ENCODE results near the gene PLA2G2D.

Gene PLA2G2D

DNA sequence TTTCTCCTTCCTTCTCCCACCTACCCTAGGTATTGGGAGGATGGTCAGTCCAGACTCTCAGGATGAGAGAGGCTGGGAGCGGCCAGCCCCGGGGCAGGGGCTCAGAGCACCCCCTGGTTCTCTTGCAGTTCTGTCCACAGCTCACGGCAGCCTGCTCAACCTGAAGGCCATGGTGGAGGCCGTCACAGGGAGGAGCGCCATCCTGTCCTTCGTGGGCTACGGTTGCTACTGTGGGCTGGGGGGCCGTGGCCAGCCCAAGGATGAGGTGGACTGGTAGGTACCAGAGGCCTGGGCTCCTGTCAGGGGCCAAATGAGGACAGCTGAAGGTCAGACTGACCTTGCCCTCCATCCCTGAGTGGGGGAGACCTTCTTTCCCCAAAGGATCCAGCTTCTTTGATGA lies 24.0 kb upstream of the PLA2G2D start:
- no peak overlapping the region for H3K27ac ChIP-seq
- no peak overlapping the region for H3K4me3 ChIP-seq
- DNase-seq (ENCODE audit: low spot score), result no peak
- TF ChIP-seq, protein P1, sequence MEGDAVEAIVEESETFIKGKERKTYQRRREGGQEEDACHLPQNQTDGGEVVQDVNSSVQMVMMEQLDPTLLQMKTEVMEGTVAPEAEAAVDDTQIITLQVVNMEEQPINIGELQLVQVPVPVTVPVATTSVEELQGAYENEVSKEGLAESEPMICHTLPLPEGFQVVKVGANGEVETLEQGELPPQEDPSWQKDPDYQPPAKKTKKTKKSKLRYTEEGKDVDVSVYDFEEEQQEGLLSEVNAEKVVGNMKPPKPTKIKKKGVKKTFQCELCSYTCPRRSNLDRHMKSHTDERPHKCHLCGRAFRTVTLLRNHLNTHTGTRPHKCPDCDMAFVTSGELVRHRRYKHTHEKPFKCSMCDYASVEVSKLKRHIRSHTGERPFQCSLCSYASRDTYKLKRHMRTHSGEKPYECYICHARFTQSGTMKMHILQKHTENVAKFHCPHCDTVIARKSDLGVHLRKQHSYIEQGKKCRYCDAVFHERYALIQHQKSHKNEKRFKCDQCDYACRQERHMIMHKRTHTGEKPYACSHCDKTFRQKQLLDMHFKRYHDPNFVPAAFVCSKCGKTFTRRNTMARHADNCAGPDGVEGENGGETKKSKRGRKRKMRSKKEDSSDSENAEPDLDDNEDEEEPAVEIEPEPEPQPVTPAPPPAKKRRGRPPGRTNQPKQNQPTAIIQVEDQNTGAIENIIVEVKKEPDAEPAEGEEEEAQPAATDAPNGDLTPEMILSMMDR (IDR thresholded peaks at IDR 0.05), result no peak

DNA sequence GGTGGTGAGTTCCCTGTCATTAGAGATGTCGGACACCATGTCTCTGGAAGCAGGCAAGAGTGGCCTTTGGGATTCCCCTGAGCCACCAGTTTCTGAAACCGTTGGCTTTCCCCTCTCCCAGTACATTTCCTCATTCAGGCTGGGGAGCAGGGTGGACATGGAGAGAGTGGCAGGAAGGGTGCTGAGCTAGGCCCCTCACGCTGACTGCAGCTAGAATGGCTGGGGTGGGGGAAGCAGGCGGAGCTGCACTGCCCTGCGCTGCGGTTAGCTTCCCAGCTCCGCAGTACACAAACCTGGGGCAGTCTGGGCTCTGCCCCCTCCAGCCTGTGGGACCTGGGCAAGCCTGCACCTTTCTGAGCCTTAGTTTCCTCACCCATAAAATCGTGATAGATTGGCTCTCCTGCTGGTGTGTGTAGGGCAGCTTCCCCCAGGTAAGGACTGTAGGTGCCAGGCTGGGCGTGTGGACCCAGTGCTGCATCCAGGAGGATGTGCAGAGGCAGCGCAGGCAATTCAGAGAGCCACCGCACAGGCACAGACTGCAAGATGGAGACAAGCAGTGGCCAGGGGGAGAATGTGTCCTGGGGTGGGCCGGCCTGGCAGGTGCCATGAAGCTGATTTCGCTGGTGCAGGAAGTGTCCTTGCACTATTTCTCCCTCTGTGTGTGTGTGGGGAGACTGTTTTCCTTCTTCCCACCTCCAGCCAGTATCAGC lies 22.8 kb upstream of the PLA2G2D start:
- no peak for DNase-seq (ENCODE audit: low spot score)
- TF ChIP-seq, protein P1 (IDR thresholded peaks at IDR 0.05), result no peak
- Histone ChIP-seq H3K27ac (no peak overlapping the region), H3K4me3 (no peak overlapping the region)

DNA sequence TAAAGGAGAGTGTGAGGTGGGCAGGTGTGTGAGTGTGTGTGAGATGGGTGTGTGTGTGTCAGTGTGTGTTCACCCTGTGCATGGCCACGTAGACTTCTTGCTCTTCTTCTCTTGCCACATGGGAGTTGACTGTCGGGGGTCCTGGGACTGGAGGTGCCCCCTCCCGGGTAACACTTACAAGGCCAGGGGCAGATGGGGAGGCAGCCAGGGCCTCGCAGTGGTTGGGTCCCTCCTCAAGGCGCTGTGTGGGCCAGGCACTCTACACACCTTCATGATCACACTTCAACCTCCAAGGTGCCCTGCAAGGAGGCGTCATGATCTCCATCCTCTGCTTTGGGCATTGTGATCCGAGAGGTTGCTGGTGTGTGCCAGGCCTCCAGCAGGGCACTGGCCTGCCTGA lies 22.1 kb upstream of the PLA2G2D start:
- H3K4me3 ChIP-seq, result no peak overlapping the region
- TF ChIP-seq, protein P1 (IDR thresholded peaks at IDR 0.05), result no peak
- peak; percentile 61 for DNase-seq (ENCODE audit: low spot score)
- H3K27ac ChIP-seq, result no peak overlapping the region

DNA sequence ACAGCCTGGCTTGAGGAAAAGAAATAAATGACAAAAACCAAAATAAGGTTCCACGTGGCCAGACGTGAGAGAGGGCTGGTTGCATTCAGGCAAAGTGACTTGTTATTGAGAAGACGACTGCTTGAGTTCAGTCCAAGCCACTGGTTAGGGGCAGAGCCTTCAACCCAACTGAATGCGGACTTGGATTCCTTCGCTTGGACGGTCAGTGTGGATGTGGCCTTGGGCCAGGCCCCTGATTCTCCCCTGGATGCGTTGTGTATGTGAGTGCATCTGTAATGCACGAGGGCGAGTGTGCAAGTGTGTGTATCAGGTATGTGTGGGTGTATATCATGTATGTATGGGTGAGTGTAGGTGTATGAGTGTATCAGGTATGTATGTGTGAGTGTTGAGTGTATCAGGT lies 21.7 kb upstream of the PLA2G2D start:
- DNase-seq (ENCODE audit: low spot score), result no peak
- Histone ChIP-seq H3K4me3 (no peak overlapping the region), H3K27ac (no peak overlapping the region)
- TF ChIP-seq, protein P1 (IDR thresholded peaks at IDR 0.05), result no peak

DNA sequence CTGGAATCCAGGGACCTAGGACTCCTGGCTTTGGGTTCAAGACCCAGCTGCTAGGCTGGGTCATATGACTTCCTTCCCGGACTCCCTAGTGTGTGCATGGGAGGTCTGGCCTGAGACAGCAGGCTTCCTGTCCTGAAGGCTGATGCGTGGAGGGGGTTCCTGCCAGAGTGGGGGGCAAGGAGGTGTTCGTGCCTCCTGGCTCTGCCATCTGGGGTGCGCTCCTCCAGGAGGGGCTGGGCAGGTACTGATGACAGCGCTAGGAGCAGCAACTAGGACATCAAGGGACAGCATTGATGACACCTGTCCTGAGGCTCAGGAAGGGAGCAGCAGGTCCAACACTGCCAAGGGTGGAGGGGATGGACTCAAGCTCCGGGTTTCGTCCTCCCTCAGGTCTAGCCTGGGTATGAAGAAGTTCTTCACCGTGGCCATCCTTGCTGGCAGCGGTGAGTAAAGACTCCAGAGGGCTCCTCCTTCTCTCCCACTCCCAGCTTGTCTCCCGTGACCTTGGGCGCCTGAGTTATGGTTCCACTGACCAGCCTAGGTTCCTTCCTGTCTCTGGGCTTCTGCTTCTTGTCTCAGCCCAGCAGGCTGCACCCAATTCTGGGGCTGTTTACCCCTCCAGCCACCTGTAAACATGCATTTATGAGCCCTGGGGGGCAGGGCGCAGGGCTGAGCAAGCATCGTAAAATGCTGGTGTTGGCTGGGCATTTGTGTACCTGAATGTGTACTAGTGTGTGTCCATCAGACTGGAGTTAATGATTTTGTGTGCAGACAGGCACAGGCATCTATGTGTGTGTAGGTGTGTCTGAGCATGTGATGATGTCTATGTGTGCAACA lies 20.7 kb upstream of the PLA2G2D start:
- DNase-seq (ENCODE audit: low spot score), result peak; percentile 61
- H3K27ac ChIP-seq, result no peak overlapping the region
- TF ChIP-seq, protein P1 (IDR thresholded peaks at IDR 0.05), result no peak

DNA sequence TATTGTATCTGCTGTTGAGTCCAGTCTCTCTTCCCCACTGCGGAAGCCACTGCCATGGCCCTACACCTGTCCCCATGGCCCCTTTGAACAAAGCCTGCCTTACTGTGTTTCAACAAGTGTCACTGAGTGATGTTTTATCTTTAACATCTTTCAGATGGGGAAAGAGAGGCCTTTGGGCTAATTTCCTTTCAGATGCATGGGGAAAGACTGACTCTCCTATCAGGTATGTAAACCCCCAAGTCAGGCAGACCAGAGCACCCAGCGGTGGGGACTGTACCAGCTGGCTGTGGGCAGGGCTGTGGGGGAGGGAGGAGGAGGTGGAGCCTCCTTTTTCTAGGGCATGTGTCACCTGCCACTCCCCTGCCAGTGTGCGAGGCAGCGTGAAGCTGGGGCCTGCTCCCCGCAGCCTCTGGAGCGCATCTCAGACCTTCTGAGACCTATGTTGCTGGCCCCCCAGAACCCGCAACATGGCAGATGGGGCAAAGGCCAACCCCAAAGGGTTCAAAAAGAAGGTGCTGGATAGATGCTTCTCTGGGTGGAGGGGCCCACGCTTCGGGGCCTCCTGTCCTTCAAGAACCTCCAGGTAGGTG lies 19.7 kb upstream of the PLA2G2D start, which contains the start of gene PLA2G2F:
TSS of gene PLA2G2F (plus strand) at position 363 of the 590 bp plus-strand sequence. CDS start at position 468, 105 bp downstream.
- H3K4me3 ChIP-seq, result no peak within 1 kb of the TSS
- TF ChIP-seq, protein P1 (IDR thresholded peaks at IDR 0.05), result no peak
- DNase-seq (ENCODE audit: low spot score), result no peak
- no peak within 1 kb of the TSS for H3K27ac ChIP-seq

More for the DNA sequence above, 20.7 kb upstream of the PLA2G2D start:
- no peak overlapping the region for H3K4me3 ChIP-seq

Data from coronary artery (tissue), 2 donors.